Right lobe of liver (tissue), 6 donors: ENCODE measurements around the gene PLEKHA5. TPM values are rescaled to one million over a fixed set of nuclear protein-coding genes. Genes with fewer than 3 reads are reported as not detected.
"Not testable (repeated sequence)": the region's sequence is repeated elsewhere in the genome, so short reads cannot be mapped to it uniquely, and the experiment has no call there.

ENCODE experiments used
- ATAC-seq, 4 donors: fragments of 200-7000 bp; cut with Tn5 transposase; one replicate each; pipeline ENCODE4 v1.9.1; 2020; ENCODE audit warnings: mild to moderate bottlenecking in 4 of 4, moderate library complexity in 4 of 4
- DNase-seq, 3 donors: peaks; one replicate each; pipeline ENCODE4 v3.0.0-alpha.2; 2020
- H3K27ac ChIP-seq, 3 donors: fragments of 200-600 bp; one replicate each; pipeline ENCODE4 v1.8.0; 2022
- H3K27me3 ChIP-seq, 2 donors: fragments of 200-600 bp; one replicate each; pipeline ENCODE4 v1.8.0; 2022
- H3K36me3 ChIP-seq, 4 donors: fragments of 200-600 bp; sonication (generic) in 1 of 4; one replicate each; pipeline versions ENCODE4 v1.5.1 to v1.8.0; 2017 to 2022; ENCODE audit warnings: control low read depth in 1 of 4
- H3K4me1 ChIP-seq, 4 donors: fragments of 200-600 bp; sonication (generic) in 1 of 4; one replicate each; pipeline versions ENCODE4 v1.5.1 to v1.8.0; 2017 to 2022; ENCODE audit warnings: control low read depth in 1 of 4
- H3K4me3 ChIP-seq, 3 donors: fragments of 200-600 bp; one replicate each; pipeline ENCODE4 v1.8.0; 2022
- H3K9me3 ChIP-seq, 4 donors: fragments of 200-600 bp; sonication (generic) in 1 of 4; one replicate each; pipeline versions ENCODE4 v1.5.1 to v1.8.0; 2017 to 2022; ENCODE audit warnings: control low read depth in 1 of 4
- POLR2A ChIP-seq: fragments of 450-650 bp; IDR thresholded peaks from one replicate; pipeline ENCODE4 v1.6.1; 2017; ENCODE audit warnings: antibody characterized with exemption, mild to moderate bottlenecking
- WGBS: methylation state at CpG from one replicate; pipeline ENCODE4 v1.1.6; 2018; ENCODE audit warnings: low coverage, low lambda C conversion rate; ENCODE audit not compliant: insufficient coverage; ENCODE audit errors: missing lambda C conversion rate; 5-methylcytosine and 5-hydroxymethylcytosine counted together
- intact Hi-C, 2 donors: fragments of 100-400 bp; cut with DNase I; formaldehyde crosslinking; loops; one replicate each; pipeline versions ENCODE4 v1.11.2 to v1.14.1; 2022
- total RNA-seq, 6 experiments: library from RNA; depleted of rRNA in 2 of 6; stranded (reverse); fragments of >200 nt in 2 of 6; fragmentation: NEBNext Ultra II Directional in 3 of 6; extraction: Animal tissue kit (Norgen Biotek cat#: 25700) in 3 of 6; gene quantifications; one replicate each; pipeline versions ENCODE4 v1.1.0 to v1.2.4, GENCODE V29; 2016 to 2023
- TF ChIP-seq, protein P1 (sequence below), 4 donors: fragments of 200-600 bp in 3 of 4; fragments of 450-650 bp in 1 of 4; IDR thresholded peaks; one replicate each; pipeline versions ENCODE4 v1.5.1 to v1.8.0; 2016 to 2022; ENCODE audit warnings: antibody characterized with exemption in 4 of 4, mild to moderate bottlenecking in 2 of 4
- donor health status: DM: no; HTN: yes; CAD: no.
- donor health status: DM: no; HTN: no; CAD: no.
- donor health status: DM: no; HTN: no; CAD: no.
- donor health status: DM: no; HTN: yes; CAD: no.
- donor health status: DM: no; HTN: yes; CAD: no.

Gene PLEKHA5
- total RNA-seq, 6 experiments from 2014 or later: 14.7 to 18.7 (median 15.8) TPM

- Histone ChIP-seq H3K9me3 (no peaks in the 10 kb centered on the region), H3K4me3 (no peak overlapping the region), H3K27me3 (no peaks in the 10 kb centered on the region), H3K27ac (no peak overlapping the region), H3K36me3 (peaks cover 0 to 11% (median 4%) of the 10 kb centered on the region in 4 donors), H3K4me1 (no peaks in the 10 kb centered on the region)
- TF ChIP-seq, protein P1, sequence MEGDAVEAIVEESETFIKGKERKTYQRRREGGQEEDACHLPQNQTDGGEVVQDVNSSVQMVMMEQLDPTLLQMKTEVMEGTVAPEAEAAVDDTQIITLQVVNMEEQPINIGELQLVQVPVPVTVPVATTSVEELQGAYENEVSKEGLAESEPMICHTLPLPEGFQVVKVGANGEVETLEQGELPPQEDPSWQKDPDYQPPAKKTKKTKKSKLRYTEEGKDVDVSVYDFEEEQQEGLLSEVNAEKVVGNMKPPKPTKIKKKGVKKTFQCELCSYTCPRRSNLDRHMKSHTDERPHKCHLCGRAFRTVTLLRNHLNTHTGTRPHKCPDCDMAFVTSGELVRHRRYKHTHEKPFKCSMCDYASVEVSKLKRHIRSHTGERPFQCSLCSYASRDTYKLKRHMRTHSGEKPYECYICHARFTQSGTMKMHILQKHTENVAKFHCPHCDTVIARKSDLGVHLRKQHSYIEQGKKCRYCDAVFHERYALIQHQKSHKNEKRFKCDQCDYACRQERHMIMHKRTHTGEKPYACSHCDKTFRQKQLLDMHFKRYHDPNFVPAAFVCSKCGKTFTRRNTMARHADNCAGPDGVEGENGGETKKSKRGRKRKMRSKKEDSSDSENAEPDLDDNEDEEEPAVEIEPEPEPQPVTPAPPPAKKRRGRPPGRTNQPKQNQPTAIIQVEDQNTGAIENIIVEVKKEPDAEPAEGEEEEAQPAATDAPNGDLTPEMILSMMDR (IDR thresholded peaks at IDR 0.05): no peak
- TF ChIP-seq POLR2A: no peak
- DNase-seq (no peak), ATAC-seq (no peak)
- intact Hi-C loops: no loop called here
Observed at GRCh38 chr12:19332196-19332595, 202.7 kb downstream of the PLEKHA5 start.

DNA sequence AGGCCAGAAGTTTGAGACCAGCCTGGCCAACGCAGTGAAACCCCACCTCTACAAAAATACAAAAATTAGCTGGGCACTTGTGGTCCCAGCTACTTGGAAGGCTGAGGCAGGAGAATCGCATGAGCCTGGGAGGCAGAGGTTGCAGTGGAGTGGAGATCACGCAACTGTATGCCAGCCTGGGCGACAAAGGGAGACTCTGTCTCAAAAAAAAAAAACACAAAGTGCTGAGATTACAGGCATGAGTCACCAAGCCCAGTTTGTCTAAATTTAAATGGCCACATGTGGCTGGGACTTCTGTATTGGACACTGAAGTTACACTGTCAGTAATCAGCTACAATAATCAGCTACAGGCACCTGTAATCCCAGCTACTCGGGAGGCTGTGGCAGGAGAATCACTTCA lies 208.9 kb downstream of the PLEKHA5 start:
- 93% methylated on average over 3 of the region's 5 CpGs for WGBS

GRCh38 chr12:19350850-19351249 lies 221.3 kb downstream of the PLEKHA5 start:
- H3K4me1 ChIP-seq, H3K4me3 ChIP-seq, H3K27me3 ChIP-seq, intact Hi-C loops, DNase-seq, H3K9me3 ChIP-seq, H3K27ac ChIP-seq: not testable (repeated sequence)
- WGBS: 94% methylated on average over 4 of the region's 4 CpGs
- H3K36me3 ChIP-seq: peaks cover 0 to 40% (median 13%) of the 10 kb centered on the region in 4 donors
- peak in 1 of 4 donors; percentile 14 for ATAC-seq

More for the DNA sequence above, 208.9 kb downstream of the PLEKHA5 start:
- ATAC-seq (no peak), DNase-seq (no peak)
- peaks cover 0 to 29% (median 10%) of the 10 kb centered on the region in 4 donors for H3K36me3 ChIP-seq
- no peaks in the 10 kb centered on the region for H3K27me3 ChIP-seq
- no peak overlapping the region for H3K4me3 ChIP-seq
- H3K27ac ChIP-seq: no peak overlapping the region
- intact Hi-C loops: no loop called here
- no peaks in the 10 kb centered on the region for H3K9me3 ChIP-seq
- H3K4me1 ChIP-seq: no peaks in the 10 kb centered on the region
- TF ChIP-seq, protein P1 (IDR thresholded peaks at IDR 0.05): no peak
- no peak for TF ChIP-seq POLR2A

GRCh38 chr12:19351346-19351745 lies 221.8 kb downstream of the PLEKHA5 start:
- no peak overlapping the region for H3K27ac ChIP-seq
- H3K27me3 ChIP-seq: no peaks in the 10 kb centered on the region
- TF ChIP-seq POLR2A: no peak
- TF ChIP-seq, protein P1 (IDR thresholded peaks at IDR 0.05): no peak
- WGBS: 68% methylated on average over 2 of the region's 2 CpGs
- no peaks in the 10 kb centered on the region for H3K9me3 ChIP-seq
- intact Hi-C loops: no loop called here
- DNase-seq (no peak), ATAC-seq (no peak)
- H3K36me3 ChIP-seq: peaks cover 0 to 41% (median 13%) of the 10 kb centered on the region in 4 donors
- no peak overlapping the region for H3K4me3 ChIP-seq
- H3K4me1 ChIP-seq: no peaks in the 10 kb centered on the region

DNA sequence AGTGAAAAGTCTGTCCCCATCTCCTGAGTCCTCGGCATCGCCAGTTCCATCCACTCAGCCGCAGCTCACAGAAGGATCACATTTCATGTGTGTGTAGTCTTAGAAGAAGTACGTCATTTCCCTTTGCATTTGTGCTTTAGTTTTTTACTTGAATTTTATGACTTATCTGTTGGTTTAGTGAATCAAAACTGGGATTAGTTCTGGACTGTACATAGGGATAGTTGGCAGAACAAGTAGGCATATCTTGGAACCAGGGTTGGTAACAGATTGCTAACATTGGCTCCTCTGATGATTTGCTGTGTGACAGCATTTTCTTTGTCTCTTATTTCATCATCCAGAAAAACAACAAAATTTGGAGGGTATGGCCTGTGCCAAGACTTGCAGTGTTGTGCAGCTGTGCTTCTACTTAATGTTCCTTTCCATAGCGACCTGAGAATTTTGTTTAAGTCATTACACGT lies 240.2 kb downstream of the PLEKHA5 start:
- Histone ChIP-seq H3K9me3 (no peaks in the 10 kb centered on the region), H3K27ac (no peak overlapping the region), H3K4me1 (no peaks in the 10 kb centered on the region), H3K36me3 (peaks cover 1 to 61% (median 13%) of the 10 kb centered on the region in 4 donors), H3K4me3 (no peak overlapping the region), H3K27me3 (no peaks in the 10 kb centered on the region)
- TF ChIP-seq POLR2A: no peak
- TF ChIP-seq, protein P1 (IDR thresholded peaks at IDR 0.05): no peak
- no peak for DNase-seq
- ATAC-seq: no peak
- intact Hi-C loops: no loop called here
- 93% methylated on average over 6 of the region's 6 CpGs for WGBS
